H9 (cell line): Measurements from ENCODE around the gene MRTFA. TPM values are rescaled to one million over a fixed set of nuclear protein-coding genes. Genes with fewer than 3 reads are reported as not detected.

Source experiments
- DNase-seq: peaks from one replicate; pipeline ENCODE4 v3.0.0-alpha.2; 2017
- H2AFZ ChIP-seq: one replicate; pipeline ENCODE4 v1.6.1; 2013; ENCODE audit warnings: mild to moderate bottlenecking, low read length, control low read depth, moderate library complexity
- H2AK5ac ChIP-seq: 2 replicates; pipeline ENCODE4 v1.6.1; 2013; ENCODE audit warnings: low read length, control low read depth, mixed read lengths; ENCODE audit not compliant: insufficient read length
- H2BK120ac ChIP-seq: one replicate; pipeline ENCODE4 v1.6.1; 2013; ENCODE audit warnings: low read depth, mild to moderate bottlenecking, low read length, control low read depth, inconsistent platforms; ENCODE audit not compliant: poor library complexity, severe bottlenecking
- H2BK12ac ChIP-seq: 2 replicates; pipeline ENCODE4 v1.6.1; 2013; ENCODE audit warnings: low read length, control low read depth, mixed read lengths, low read depth; ENCODE audit not compliant: insufficient read length
- H2BK15ac ChIP-seq: 2 replicates; pipeline ENCODE4 v1.6.1; 2013; ENCODE audit warnings: low read depth, low read length, control low read depth
- H2BK20ac ChIP-seq: one replicate; pipeline ENCODE4 v1.6.1; 2013; ENCODE audit warnings: low read depth, mild to moderate bottlenecking, low read length, control low read depth, inconsistent platforms; ENCODE audit not compliant: poor library complexity, severe bottlenecking
- H2BK5ac ChIP-seq: 2 replicates; pipeline ENCODE4 v1.6.1; 2013; ENCODE audit warnings: low read length, control low read depth, mixed read lengths; ENCODE audit not compliant: insufficient read length
- H3K14ac ChIP-seq: 2 replicates; pipeline ENCODE4 v1.6.1; 2013; ENCODE audit warnings: low read length, control low read depth; ENCODE audit not compliant: insufficient read depth
- H3K18ac ChIP-seq: 2 replicates; pipeline ENCODE4 v1.6.1; 2013; ENCODE audit warnings: low read depth, mild to moderate bottlenecking, mixed read lengths, low read length, control low read depth; ENCODE audit not compliant: insufficient read length
- H3K23ac ChIP-seq: 2 replicates; pipeline ENCODE4 v1.6.1; 2013; ENCODE audit warnings: low read length, control low read depth, mixed read lengths, low read depth; ENCODE audit not compliant: insufficient read length
- H3K23me2 ChIP-seq: 2 replicates; pipeline ENCODE4 v1.6.1; 2013; ENCODE audit warnings: low read depth, mild to moderate bottlenecking, mixed read lengths, low read length, control low read depth; ENCODE audit not compliant: insufficient read length, poor library complexity, severe bottlenecking
- H3K27ac ChIP-seq: 2 replicates; pipeline ENCODE4 v1.5.1; 2013; ENCODE audit warnings: low read length, control low read depth, mixed read lengths, low read depth; ENCODE audit not compliant: insufficient read length
- H3K27me3 ChIP-seq: 2 replicates; pipeline ENCODE4 v1.6.1; 2013; ENCODE audit warnings: low read length, control low read depth, inconsistent platforms; ENCODE audit not compliant: insufficient read depth
- H3K4ac ChIP-seq: 2 replicates; pipeline ENCODE4 v1.6.1; 2013; ENCODE audit warnings: low read depth, mild to moderate bottlenecking, control low read depth, inconsistent platforms, low read length, moderate library complexity
- H3K4me1 ChIP-seq: 2 replicates; pipeline ENCODE4 v1.6.1; 2013; ENCODE audit warnings: low read length, control low read depth, inconsistent platforms; ENCODE audit not compliant: insufficient read depth
- H3K4me2 ChIP-seq: 2 replicates; pipeline ENCODE4 v1.6.1; 2013; ENCODE audit warnings: low read length, control low read depth, mixed read lengths; ENCODE audit not compliant: insufficient read length, insufficient read depth
- H3K56ac ChIP-seq: 2 replicates; pipeline ENCODE4 v1.6.1; 2013; ENCODE audit warnings: low read depth, mild to moderate bottlenecking, mixed read lengths, low read length, control low read depth; ENCODE audit not compliant: insufficient read length
- H3K79me1 ChIP-seq: 2 replicates; pipeline ENCODE4 v1.6.1; 2013; ENCODE audit warnings: low read depth, mild to moderate bottlenecking, moderate library complexity, low read length, control low read depth, inconsistent platforms; ENCODE audit not compliant: insufficient read depth, poor library complexity, severe bottlenecking
- H3K79me2 ChIP-seq: 2 replicates; pipeline ENCODE4 v1.6.1; 2013; ENCODE audit warnings: low read length, control low read depth, inconsistent platforms; ENCODE audit not compliant: insufficient read depth
- H3K9ac ChIP-seq: 2 replicates; pipeline ENCODE4 v1.6.1; 2013; ENCODE audit warnings: low read length, control low read depth, mixed read lengths; ENCODE audit not compliant: insufficient read length; ENCODE audit errors: extremely low read depth
- H3K9me3 ChIP-seq: one replicate; pipeline ENCODE4 v1.6.1; 2013; ENCODE audit warnings: low read depth, low read length, inconsistent platforms; ENCODE audit not compliant: control insufficient read depth
- H3T11ph ChIP-seq: one replicate; pipeline ENCODE4 v1.6.1; 2013; ENCODE audit warnings: mild to moderate bottlenecking, low read length, control low read depth, inconsistent platforms
- H4K20me1 ChIP-seq: one replicate; pipeline ENCODE4 v1.6.1; 2013; ENCODE audit not compliant: control insufficient read depth, insufficient read length, insufficient read depth
- H4K5ac ChIP-seq: 2 replicates; pipeline ENCODE4 v1.6.1; 2013; ENCODE audit warnings: low read depth, mild to moderate bottlenecking, mixed read lengths, low read length, control low read depth; ENCODE audit not compliant: insufficient read length
- H4K8ac ChIP-seq: replicated peaks from 2 replicates; pipeline ENCODE4 v1.6.1; 2013; ENCODE audit warnings: low read length, control low read depth, mixed read lengths, low read depth; ENCODE audit not compliant: insufficient read length
- H4K91ac ChIP-seq: 2 replicates; pipeline ENCODE4 v1.6.1; 2013; ENCODE audit warnings: low read depth, mild to moderate bottlenecking, moderate library complexity, mixed read lengths, low read length, control low read depth; ENCODE audit not compliant: insufficient read length
- H3K27ac Mint-ChIP-seq, 3 experiments: 2 replicates in 2 of 3; 3 replicates in 1 of 3; pipeline ENCODE4 v1.8.0; 2020 to 2021; ENCODE audit warnings: mixed read lengths in 3 of 3, mild to moderate bottlenecking in 1 of 3, moderate library complexity in 1 of 3
- H3K27me3 Mint-ChIP-seq: 2 replicates; pipeline ENCODE4 v1.8.0; 2021; ENCODE audit warnings: low read depth, mild to moderate bottlenecking, moderate library complexity, mixed read lengths
- H3K36me3 Mint-ChIP-seq, 3 experiments: 2 replicates in 2 of 3; 3 replicates in 1 of 3; pipeline ENCODE4 v1.8.0; 2020 to 2021; ENCODE audit warnings: low read depth in 3 of 3, mixed read lengths in 3 of 3; ENCODE audit not compliant: insufficient read depth in 1 of 3
- H3K4me1 Mint-ChIP-seq, 2 experiments: 2 replicates each; pipeline ENCODE4 v1.8.0; 2020; ENCODE audit warnings: mixed read lengths in 2 of 2
- H3K4me3 Mint-ChIP-seq, 2 experiments: 2 replicates in 1 of 2; 3 replicates in 1 of 2; pipeline ENCODE4 v1.8.0; 2020 to 2021; ENCODE audit warnings: mild to moderate bottlenecking in 2 of 2, mixed read lengths in 2 of 2, moderate library complexity in 1 of 2
- H3K9me3 Mint-ChIP-seq, 2 experiments: 2 replicates in 1 of 2; 3 replicates in 1 of 2; pipeline ENCODE4 v1.8.0; 2020; ENCODE audit warnings: mild to moderate bottlenecking in 2 of 2, mixed read lengths in 2 of 2, moderate library complexity in 1 of 2
- WGBS: extraction: QIAGEN DNeasy Blood & Tissue Kit; methylation state at CpG from one replicate; pipeline ENCODE4 v1.1.7; 2013; ENCODE audit warnings: missing lambda C conversion rate, low lambda C conversion rate, mixed read lengths; ENCODE audit not compliant: insufficient read length; ENCODE audit errors: extremely low coverage; 5-methylcytosine and 5-hydroxymethylcytosine counted together
- total RNA-seq: library from RNA; stranded (reverse); gene quantifications from 2 replicates; pipeline ENCODE4 v1.2.1, GENCODE V29; 2021
- TF ChIP-seq, protein P1 (sequence below): fragments of 200-600 bp; sonication (generic); conservative IDR thresholded peaks from 3 replicates; pipeline ENCODE4 v1.8.0; 2021; ENCODE audit warnings: antibody characterized with exemption, mild to moderate bottlenecking

MRTFA gene
- total RNA-seq, 1 experiment from 2014 or later: 38.1 TPM

- TF ChIP-seq, protein P1, sequence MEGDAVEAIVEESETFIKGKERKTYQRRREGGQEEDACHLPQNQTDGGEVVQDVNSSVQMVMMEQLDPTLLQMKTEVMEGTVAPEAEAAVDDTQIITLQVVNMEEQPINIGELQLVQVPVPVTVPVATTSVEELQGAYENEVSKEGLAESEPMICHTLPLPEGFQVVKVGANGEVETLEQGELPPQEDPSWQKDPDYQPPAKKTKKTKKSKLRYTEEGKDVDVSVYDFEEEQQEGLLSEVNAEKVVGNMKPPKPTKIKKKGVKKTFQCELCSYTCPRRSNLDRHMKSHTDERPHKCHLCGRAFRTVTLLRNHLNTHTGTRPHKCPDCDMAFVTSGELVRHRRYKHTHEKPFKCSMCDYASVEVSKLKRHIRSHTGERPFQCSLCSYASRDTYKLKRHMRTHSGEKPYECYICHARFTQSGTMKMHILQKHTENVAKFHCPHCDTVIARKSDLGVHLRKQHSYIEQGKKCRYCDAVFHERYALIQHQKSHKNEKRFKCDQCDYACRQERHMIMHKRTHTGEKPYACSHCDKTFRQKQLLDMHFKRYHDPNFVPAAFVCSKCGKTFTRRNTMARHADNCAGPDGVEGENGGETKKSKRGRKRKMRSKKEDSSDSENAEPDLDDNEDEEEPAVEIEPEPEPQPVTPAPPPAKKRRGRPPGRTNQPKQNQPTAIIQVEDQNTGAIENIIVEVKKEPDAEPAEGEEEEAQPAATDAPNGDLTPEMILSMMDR: no peak
- no peak overlapping the region for H3K27ac Mint-ChIP-seq
- Histone ChIP-seq H4K8ac (no peak overlapping the region), H3K4me1 (peaks cover 3% of the 10 kb centered on the region; the same call in 1 of the 2 replicates), H2AFZ (no peak overlapping the region), H3K27me3 (no peaks in the 10 kb centered on the region), H4K91ac (no peak overlapping the region), H3K9ac (no peak overlapping the region), H3K9me3 (no peaks in the 10 kb centered on the region), H3K4ac (no peak overlapping the region), H3T11ph (no peak overlapping the region), H3K23me2 (no peaks in the 10 kb centered on the region), H3K56ac (no peak overlapping the region), H3K27ac (no peak overlapping the region), H2BK120ac (no peak overlapping the region), H2BK5ac (no peak overlapping the region), H3K4me2 (no peak overlapping the region), H2BK12ac (no peak overlapping the region), H3K23ac (no peak overlapping the region), H4K5ac (no peak overlapping the region), H2AK5ac (no peak overlapping the region), H3K79me1 (peaks cover 3% of the 10 kb centered on the region), H3K79me2 (no peaks in the 10 kb centered on the region), H3K14ac (no peak overlapping the region), H3K18ac (no peak overlapping the region), H2BK20ac (no peak overlapping the region), H4K20me1 (no peaks in the 10 kb centered on the region), H2BK15ac (no peak overlapping the region)
- no peak overlapping the region for H3K4me3 Mint-ChIP-seq
- peaks cover 9 to 22% (median 14%) of the 10 kb centered on the region in 3 experiments; a peak in 6 of 7 replicates for H3K36me3 Mint-ChIP-seq
- no peaks in the 10 kb centered on the region for H3K27me3 Mint-ChIP-seq
- no CpG with 5 or more reads among the region's 2 CpGs for WGBS
- H3K9me3 Mint-ChIP-seq: peaks cover 3 to 7% of the 10 kb centered on the region in 2 experiments; a peak in 3 of 5 replicates
- H3K4me1 Mint-ChIP-seq: peaks cover 15 to 19% of the 10 kb centered on the region in 2 experiments
- no peak for DNase-seq
Measured at GRCh38 chr22:40520562-40520961, 116.0 kb downstream of the MRTFA start.
